Suprapubic skin (tissue), 4 donors: ENCODE measurements around the gene INSR. TPM values are rescaled to one million over a fixed set of nuclear protein-coding genes. Genes with fewer than 3 reads are reported as not detected.
A peak's percentile ranks its signal among the peaks of the same experiment; 100 is the strongest.
"Not testable (repeated sequence)": the region's sequence is repeated elsewhere in the genome, so short reads cannot be mapped to it uniquely, and the experiment has no call there.

ENCODE experiments used
- DNase-seq, 2 donors: peaks; one replicate each; pipeline ENCODE4 v3.0.0-alpha.2; 2019; ENCODE audit warnings: low spot score in 2 of 2
- H3K27ac ChIP-seq: fragments of 200-600 bp; sonication (generic); one replicate; pipeline ENCODE4 v1.5.1; 2019
- H3K27me3 ChIP-seq: fragments of 200-600 bp; sonication (generic); one replicate; pipeline ENCODE4 v1.5.1; 2019
- H3K36me3 ChIP-seq: fragments of 200-600 bp; sonication (generic); one replicate; pipeline ENCODE4 v1.5.1; 2019
- H3K4me1 ChIP-seq: fragments of 200-600 bp; sonication (generic); one replicate; pipeline ENCODE4 v1.5.1; 2019
- H3K4me3 ChIP-seq: fragments of 200-600 bp; sonication (generic); one replicate; pipeline ENCODE4 v1.5.1; 2019; ENCODE audit warnings: mild to moderate bottlenecking
- H3K9me3 ChIP-seq: fragments of 200-600 bp; sonication (generic); one replicate; pipeline ENCODE4 v1.5.1; 2019
- EP300 ChIP-seq: sonication (generic); formaldehyde crosslinking; IDR thresholded peaks from one replicate; pipeline ENCODE4 v1.6.1; 2017; ENCODE audit warnings: antibody characterized with exemption
- POLR2A ChIP-seq, 2 donors: fragments of 450-650 bp; IDR thresholded peaks; one replicate each; pipeline ENCODE4 v1.6.1; 2017; ENCODE audit warnings: antibody characterized with exemption in 2 of 2, mild to moderate bottlenecking in 2 of 2, moderate library complexity in 2 of 2
- POLR2AphosphoS5 ChIP-seq, 3 donors: sonication (generic); formaldehyde crosslinking; IDR thresholded peaks; one replicate each; pipeline ENCODE4 v1.6.1; 2017; ENCODE audit warnings: antibody characterized with exemption in 3 of 3
- WGBS: methylation state at CpG from one replicate; pipeline ENCODE4 v1.1.5; 2018; 5-methylcytosine and 5-hydroxymethylcytosine counted together
- total RNA-seq, 4 donors: library from RNA; depleted of rRNA; stranded (reverse); fragments of >200 nt; gene quantifications; one replicate each; pipeline ENCODE4 v1.1.0, GENCODE V29; 2016
- TF ChIP-seq, protein P1 (sequence below), 2 donors: fragments of 200-600 bp in 1 of 2; fragments of 450-650 bp in 1 of 2; sonication (generic) in 1 of 2; IDR thresholded peaks; one replicate each; pipeline ENCODE4 v1.5.1; 2016 to 2019; ENCODE audit warnings: antibody characterized with exemption in 2 of 2, mild to moderate bottlenecking in 1 of 2, moderate library complexity in 1 of 2

INSR gene
- total RNA-seq, 4 donors from 2014 or later: 51.5 to 173 (median 77.8) TPM

DNA sequence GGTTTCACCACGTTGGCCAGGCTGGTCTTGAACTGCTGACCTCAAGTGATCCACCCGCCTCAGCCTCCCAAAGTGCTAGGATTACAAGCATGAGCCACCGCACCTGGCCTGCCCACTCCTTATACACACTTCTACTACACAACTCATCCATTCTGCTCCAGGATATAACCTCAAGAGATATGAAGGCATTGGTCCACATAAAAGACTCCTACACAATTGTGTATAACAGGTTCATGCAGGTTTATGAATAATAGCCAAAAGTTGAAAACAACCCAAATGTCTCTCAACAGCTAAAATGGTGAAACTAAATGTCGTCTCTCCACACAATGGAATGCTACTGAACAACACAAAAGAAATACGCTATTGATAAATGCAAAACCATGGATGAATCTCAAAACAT lies 58.1 kb downstream of the INSR start:
- Histone ChIP-seq H3K27ac (no peak overlapping the region), H3K36me3 (no peaks in the 10 kb centered on the region), H3K4me3 (no peak overlapping the region), H3K27me3 (no peaks in the 10 kb centered on the region), H3K4me1 (peaks cover 9% of the 10 kb centered on the region), H3K9me3 (no peaks in the 10 kb centered on the region)
- TF ChIP-seq POLR2AphosphoS5 (IDR thresholded peaks at IDR 0.05): no peak
- no peak for TF ChIP-seq POLR2A (IDR thresholded peaks at IDR 0.05)
- no peak for TF ChIP-seq EP300
- TF ChIP-seq, protein P1, sequence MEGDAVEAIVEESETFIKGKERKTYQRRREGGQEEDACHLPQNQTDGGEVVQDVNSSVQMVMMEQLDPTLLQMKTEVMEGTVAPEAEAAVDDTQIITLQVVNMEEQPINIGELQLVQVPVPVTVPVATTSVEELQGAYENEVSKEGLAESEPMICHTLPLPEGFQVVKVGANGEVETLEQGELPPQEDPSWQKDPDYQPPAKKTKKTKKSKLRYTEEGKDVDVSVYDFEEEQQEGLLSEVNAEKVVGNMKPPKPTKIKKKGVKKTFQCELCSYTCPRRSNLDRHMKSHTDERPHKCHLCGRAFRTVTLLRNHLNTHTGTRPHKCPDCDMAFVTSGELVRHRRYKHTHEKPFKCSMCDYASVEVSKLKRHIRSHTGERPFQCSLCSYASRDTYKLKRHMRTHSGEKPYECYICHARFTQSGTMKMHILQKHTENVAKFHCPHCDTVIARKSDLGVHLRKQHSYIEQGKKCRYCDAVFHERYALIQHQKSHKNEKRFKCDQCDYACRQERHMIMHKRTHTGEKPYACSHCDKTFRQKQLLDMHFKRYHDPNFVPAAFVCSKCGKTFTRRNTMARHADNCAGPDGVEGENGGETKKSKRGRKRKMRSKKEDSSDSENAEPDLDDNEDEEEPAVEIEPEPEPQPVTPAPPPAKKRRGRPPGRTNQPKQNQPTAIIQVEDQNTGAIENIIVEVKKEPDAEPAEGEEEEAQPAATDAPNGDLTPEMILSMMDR (IDR thresholded peaks at IDR 0.05): no peak
- no peak for DNase-seq
- WGBS: 59% methylated on average over 5 of the region's 5 CpGs

DNA sequence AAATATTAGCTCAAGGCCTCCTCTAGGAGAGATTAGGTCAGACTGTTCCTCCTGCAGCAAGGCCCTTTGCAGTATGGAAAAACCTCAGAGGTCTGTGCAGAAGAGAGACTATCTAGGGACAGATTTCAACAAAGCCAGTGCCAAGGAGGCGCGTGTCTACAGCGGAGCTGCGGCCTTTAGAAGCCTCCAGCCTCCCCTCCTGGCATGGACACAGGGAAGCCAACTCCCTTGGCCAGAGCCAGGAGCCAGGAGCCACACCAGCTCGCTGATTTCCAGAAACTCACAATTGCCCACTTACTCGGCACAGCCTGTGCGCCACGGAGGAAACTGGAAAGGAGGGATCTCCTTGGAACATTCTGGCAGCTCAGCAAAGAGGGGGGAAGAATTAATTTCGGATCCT lies 63.4 kb downstream of the INSR start:
- peak in 1 of 2 donors; percentile 68 for DNase-seq
- Histone ChIP-seq H3K4me1 (peaks cover 10% of the 10 kb centered on the region), H3K4me3 (no peak overlapping the region), H3K27ac (no peak overlapping the region), H3K9me3 (no peaks in the 10 kb centered on the region), H3K36me3 (no peaks in the 10 kb centered on the region), H3K27me3 (no peaks in the 10 kb centered on the region)
- TF ChIP-seq, protein P1 (IDR thresholded peaks at IDR 0.05): no peak
- no peak for TF ChIP-seq POLR2AphosphoS5 (IDR thresholded peaks at IDR 0.05)
- TF ChIP-seq EP300: no peak
- TF ChIP-seq POLR2A (IDR thresholded peaks at IDR 0.05): no peak
- 47% methylated on average over 9 of the region's 9 CpGs for WGBS

DNA sequence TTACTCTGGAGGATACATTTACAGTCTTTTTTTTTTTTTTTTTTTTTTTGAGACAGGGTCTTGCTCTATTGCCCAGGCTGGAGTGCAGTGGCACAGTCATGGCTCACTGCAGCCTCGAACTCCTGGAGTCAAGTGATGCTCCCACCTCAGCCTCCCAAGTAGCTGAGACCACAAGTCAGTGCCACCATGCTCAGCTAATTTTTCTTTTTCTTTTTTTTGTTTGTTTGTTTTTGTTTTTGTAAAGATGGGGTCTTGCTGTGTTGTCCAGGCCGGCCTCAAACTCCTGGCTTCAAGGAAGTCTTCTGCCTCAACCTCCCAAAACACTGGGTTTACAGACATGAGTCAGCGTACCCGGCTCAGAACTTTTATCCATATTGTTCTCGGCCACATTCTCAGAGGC lies 64.5 kb downstream of the INSR start:
- Histone ChIP-seq H3K36me3 (no peaks in the 10 kb centered on the region), H3K4me3 (no peak overlapping the region), H3K27ac (no peak overlapping the region), H3K4me1 (peaks cover 8% of the 10 kb centered on the region), H3K9me3 (no peaks in the 10 kb centered on the region), H3K27me3 (no peaks in the 10 kb centered on the region)
- DNase-seq: no peak
- TF ChIP-seq POLR2AphosphoS5 (IDR thresholded peaks at IDR 0.05): no peak
- no peak for TF ChIP-seq EP300
- TF ChIP-seq, protein P1 (IDR thresholded peaks at IDR 0.05): no peak
- TF ChIP-seq POLR2A (IDR thresholded peaks at IDR 0.05): no peak
- WGBS: 88% methylated on average over 5 of the region's 5 CpGs

DNA sequence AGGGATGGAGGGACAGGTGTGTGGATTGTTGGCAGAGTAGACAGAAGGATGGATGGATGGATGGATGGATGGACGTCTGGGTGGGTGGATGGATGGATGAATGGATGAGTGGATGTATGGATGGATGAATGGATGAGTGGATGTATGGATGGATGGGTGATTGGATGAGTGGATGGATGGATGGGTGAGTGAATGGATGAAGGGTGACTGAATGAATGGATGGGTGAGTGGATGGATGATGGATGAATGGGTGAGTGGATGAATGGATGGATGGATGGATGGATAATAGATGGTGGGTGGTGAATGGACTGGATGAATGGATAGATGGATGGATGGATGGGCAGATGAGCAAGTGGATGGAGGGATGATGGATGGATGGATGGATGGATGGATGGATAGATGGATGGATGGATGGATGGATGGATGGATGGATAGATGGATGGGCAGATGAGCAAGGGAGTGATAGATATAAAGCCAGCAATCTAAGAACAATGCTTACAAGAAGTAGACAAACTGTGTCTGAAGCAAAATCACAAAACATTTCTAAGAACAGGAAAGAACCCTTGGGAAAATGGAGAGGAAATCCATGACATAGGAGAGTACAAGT lies 65.2 kb downstream of the INSR start:
- no peak overlapping the region for H3K4me3 ChIP-seq
- peaks cover 14% of the 10 kb centered on the region for H3K4me1 ChIP-seq
- no peaks in the 10 kb centered on the region for H3K9me3 ChIP-seq
- DNase-seq: no peak
- H3K27ac ChIP-seq: no peak overlapping the region
- no peaks in the 10 kb centered on the region for H3K36me3 ChIP-seq
- WGBS: 74% methylated on average over 1 of the region's 1 CpG
- no peaks in the 10 kb centered on the region for H3K27me3 ChIP-seq
- no peak for TF ChIP-seq POLR2AphosphoS5 (IDR thresholded peaks at IDR 0.05)
- TF ChIP-seq POLR2A (IDR thresholded peaks at IDR 0.05): no peak
- TF ChIP-seq EP300: no peak
- TF ChIP-seq, protein P1 (IDR thresholded peaks at IDR 0.05): no peak

DNA sequence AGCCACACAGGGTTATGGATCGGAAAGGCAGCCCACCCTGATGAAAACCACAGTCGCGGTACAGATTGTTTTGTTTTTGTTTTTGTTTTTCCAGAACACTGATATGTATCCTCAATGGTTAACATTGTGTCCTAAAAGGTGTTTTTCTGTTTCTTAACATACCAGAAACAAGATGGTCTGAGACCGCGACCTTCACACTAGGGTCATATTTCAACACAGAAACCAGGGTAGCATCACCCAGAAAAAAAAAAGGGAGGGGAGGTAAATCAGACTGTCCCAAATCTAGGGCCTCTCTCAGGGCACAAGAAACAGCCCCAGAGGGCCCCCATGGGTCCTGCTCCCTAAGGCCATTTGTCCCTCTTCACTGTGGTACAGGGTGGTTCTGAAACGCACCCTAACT lies 66.5 kb downstream of the INSR start:
- WGBS: 84% methylated on average over 6 of the region's 6 CpGs
- H3K4me3 ChIP-seq: no peak overlapping the region
- H3K4me1 ChIP-seq: peaks cover 18% of the 10 kb centered on the region
- no peaks in the 10 kb centered on the region for H3K36me3 ChIP-seq
- TF ChIP-seq, protein P1 (IDR thresholded peaks at IDR 0.05): no peak
- TF ChIP-seq POLR2A (IDR thresholded peaks at IDR 0.05) (no peak), POLR2AphosphoS5 (IDR thresholded peaks at IDR 0.05) (no peak), EP300 (no peak)
- H3K9me3 ChIP-seq: no peaks in the 10 kb centered on the region
- no peaks in the 10 kb centered on the region for H3K27me3 ChIP-seq
- no peak for DNase-seq
- no peak overlapping the region for H3K27ac ChIP-seq

DNA sequence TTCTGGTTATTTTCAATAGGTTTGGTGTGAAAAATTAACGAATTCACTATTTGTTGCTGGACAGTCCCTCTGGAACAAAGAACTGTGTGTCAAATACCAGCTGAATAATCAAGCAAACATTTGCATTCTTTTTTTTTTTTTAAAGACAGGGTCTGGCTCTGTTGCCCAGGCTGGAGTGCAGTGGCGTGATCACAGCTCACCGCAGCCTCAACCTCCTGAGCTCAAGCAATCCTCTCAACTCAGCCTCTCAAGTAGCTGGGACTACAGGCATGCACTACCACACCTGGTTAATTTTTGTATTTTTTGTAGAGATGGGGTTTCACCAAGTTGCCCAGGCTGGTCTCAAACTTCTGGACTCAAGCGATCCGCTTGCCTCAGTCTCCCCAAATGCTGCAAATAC lies 67.1 kb downstream of the INSR start:
- not testable (repeated sequence) for H3K27ac ChIP-seq, H3K9me3 ChIP-seq, DNase-seq, H3K4me3 ChIP-seq, H3K27me3 ChIP-seq, H3K36me3 ChIP-seq
- H3K4me1 ChIP-seq: peaks cover 18% of the 10 kb centered on the region
- WGBS: 88% methylated on average over 5 of the region's 5 CpGs
